ENCODE measurements around the gene MRPL14.

MRPL14 gene

GRCh38 chr6:44127186-44128019 lies at the start of gene MRPL14, which contains the start of gene TMEM63B:
MRPL14 (minus strand) TSS chr6:44127452; CDS start chr6:44116611, 10,841 bp downstream.
TMEM63B (plus strand) TSS chr6:44127554; CDS start chr6:44134585, 7,031 bp downstream.
- peak; percentile 84 to 86 for DNase-seq

GRCh38 chr6:44176130-44176761 lies 49.0 kb upstream of the MRPL14 start:
- no peak for DNase-seq

GRCh38 chr6:44172731-44173500 lies 45.7 kb upstream of the MRPL14 start:
- peak; percentile 90 for DNase-seq

- no peak for DNase-seq
Measured at GRCh38 chr6:44171899-44172546, 44.8 kb upstream of the MRPL14 start.

GRCh38 chr6:44169886-44170570 lies 42.8 kb upstream of the MRPL14 start:
- no peak for DNase-seq

- no peak for DNase-seq
Measured at GRCh38 chr6:44169154-44169553, 41.9 kb upstream of the MRPL14 start.

- no peak for DNase-seq
Measured at GRCh38 chr6:44167567-44167966, 40.3 kb upstream of the MRPL14 start.

GRCh38 chr6:44166591-44167184 lies 39.4 kb upstream of the MRPL14 start:
- DNase-seq, result peak; percentile 34 to 36

GRCh38 chr6:44166116-44166515 lies 38.9 kb upstream of the MRPL14 start:
- no peak for DNase-seq

- no peak for DNase-seq
Measured at GRCh38 chr6:44162876-44163625, 35.8 kb upstream of the MRPL14 start.

GRCh38 chr6:44161997-44162338 lies 34.7 kb upstream of the MRPL14 start:
- DNase-seq, result no peak

GRCh38 chr6:44158770-44159228 lies 31.5 kb upstream of the MRPL14 start, which contains the start of gene CAPN11:
CAPN11 (plus strand) TSS chr6:44158820; CDS start chr6:44158849, 29 bp downstream.
- no peak for DNase-seq

- no peak for DNase-seq
Measured at GRCh38 chr6:44157152-44157521, 29.9 kb upstream of the MRPL14 start.

- no peak for DNase-seq
Measured at GRCh38 chr6:44156494-44157151, 29.4 kb upstream of the MRPL14 start.

- no peak for DNase-seq
Measured at GRCh38 chr6:44154067-44154466, 26.8 kb upstream of the MRPL14 start.

GRCh38 chr6:44152533-44152932 lies 25.3 kb upstream of the MRPL14 start:
- DNase-seq, result no peak

- no peak for DNase-seq
Measured at GRCh38 chr6:44152109-44152461, 24.8 kb upstream of the MRPL14 start.

GRCh38 chr6:44151348-44152108 lies 24.3 kb upstream of the MRPL14 start:
- peak; percentile 59 to 68 for DNase-seq

- DNase-seq, result no peak
Measured at GRCh38 chr6:44150317-44150917, 23.2 kb upstream of the MRPL14 start.
